ENCODE measurements around the gene TRIM10. TPM values are rescaled to one million over a fixed set of nuclear protein-coding genes. Genes with fewer than 3 reads are reported as not detected.

TRIM10 gene
- total and polyA plus RNA-seq, 2 donors (not counting 1 experiment from before 2014, with no cell fraction given) = not detected

DNA sequence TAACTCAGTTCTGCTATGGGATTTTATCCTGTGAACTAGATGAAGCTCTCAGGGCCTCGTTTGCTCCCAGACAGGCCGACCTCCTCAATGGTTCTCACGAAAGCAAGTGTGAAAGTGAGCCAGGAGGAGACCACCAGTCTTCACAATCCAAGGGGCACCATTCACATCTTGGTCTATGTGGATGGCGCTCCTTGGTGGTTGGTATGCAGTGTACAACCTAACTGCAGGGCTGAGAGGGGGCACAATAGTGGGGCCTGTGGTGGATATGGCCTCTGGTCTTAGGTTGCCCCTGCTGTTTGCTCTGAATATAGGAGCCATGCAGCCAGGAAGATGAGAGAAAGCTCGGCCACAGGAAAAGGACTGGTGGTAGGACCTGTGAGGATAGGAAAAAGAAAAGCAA is 27.5 kb upstream of the TRIM10 start:
- H3K4me2 ChIP-seq (ENCODE audit: extremely low read depth, insufficient read depth, low read length) = no peak overlapping the region
- TF ChIP-seq EZH2 (IDR thresholded peaks at IDR 0.05; ENCODE audit: low read length, missing control alignments) = no peak
- TF ChIP-seq, protein P1, sequence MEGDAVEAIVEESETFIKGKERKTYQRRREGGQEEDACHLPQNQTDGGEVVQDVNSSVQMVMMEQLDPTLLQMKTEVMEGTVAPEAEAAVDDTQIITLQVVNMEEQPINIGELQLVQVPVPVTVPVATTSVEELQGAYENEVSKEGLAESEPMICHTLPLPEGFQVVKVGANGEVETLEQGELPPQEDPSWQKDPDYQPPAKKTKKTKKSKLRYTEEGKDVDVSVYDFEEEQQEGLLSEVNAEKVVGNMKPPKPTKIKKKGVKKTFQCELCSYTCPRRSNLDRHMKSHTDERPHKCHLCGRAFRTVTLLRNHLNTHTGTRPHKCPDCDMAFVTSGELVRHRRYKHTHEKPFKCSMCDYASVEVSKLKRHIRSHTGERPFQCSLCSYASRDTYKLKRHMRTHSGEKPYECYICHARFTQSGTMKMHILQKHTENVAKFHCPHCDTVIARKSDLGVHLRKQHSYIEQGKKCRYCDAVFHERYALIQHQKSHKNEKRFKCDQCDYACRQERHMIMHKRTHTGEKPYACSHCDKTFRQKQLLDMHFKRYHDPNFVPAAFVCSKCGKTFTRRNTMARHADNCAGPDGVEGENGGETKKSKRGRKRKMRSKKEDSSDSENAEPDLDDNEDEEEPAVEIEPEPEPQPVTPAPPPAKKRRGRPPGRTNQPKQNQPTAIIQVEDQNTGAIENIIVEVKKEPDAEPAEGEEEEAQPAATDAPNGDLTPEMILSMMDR (conservative IDR thresholded peaks at IDR 0.05 in 1 of 2, IDR thresholded peaks at IDR 0.05 in 1 of 2; ENCODE audit: low read depth in 1 of 2, low read length in 2 of 2) = no peak
- no peaks in the 10 kb centered on the region for H4K20me1 ChIP-seq (ENCODE audit: control insufficient read depth, extremely low read depth, insufficient read depth, low read length)
- no peak overlapping the region for H3K27ac ChIP-seq (ENCODE audit: insufficient read depth, low read length)
- H3K79me2 ChIP-seq (ENCODE audit: control insufficient read depth, insufficient read depth, low read length) = no peaks in the 10 kb centered on the region
- H3K4me3 ChIP-seq (replicated peaks in 1 of 4; ENCODE audit: control extremely low read depth in 1 of 4, insufficient read depth in 1 of 4, low read depth in 3 of 4, low read length in 4 of 4) = no peak overlapping the region
- H3K9me3 ChIP-seq (ENCODE audit: control insufficient read depth, insufficient read depth, low read depth, low read length) = no peaks in the 10 kb centered on the region
- no peak for DNase-seq (ENCODE audit: low read depth in 2 of 2)
- no peaks in the 10 kb centered on the region for H3K27me3 ChIP-seq (ENCODE audit: control insufficient read depth, insufficient read depth, low read length)
- H3K9ac ChIP-seq (ENCODE audit: insufficient read depth, low read length) = no peak overlapping the region
- peaks cover 11% of the 10 kb centered on the region for H3K36me3 ChIP-seq (ENCODE audit: control insufficient read depth, insufficient read depth, low read length)
- H3K4me1 ChIP-seq (ENCODE audit: control insufficient read depth, extremely low read depth, insufficient read depth, low read length) = no peaks in the 10 kb centered on the region
- H2AFZ ChIP-seq (ENCODE audit: low read length) = no peak overlapping the region

GRCh38 chr6:30185846-30186484 is 25.0 kb upstream of the TRIM10 start:
- Histone ChIP-seq H3K4me1 (ENCODE audit: control insufficient read depth, extremely low read depth, insufficient read depth, low read length) (no peaks in the 10 kb centered on the region), H2AFZ (ENCODE audit: low read length) (no peak overlapping the region), H3K9me3 (ENCODE audit: control insufficient read depth, insufficient read depth, low read depth, low read length) (no peaks in the 10 kb centered on the region), H3K36me3 (ENCODE audit: control insufficient read depth, insufficient read depth, low read length) (peaks cover 9% of the 10 kb centered on the region), H3K27ac (ENCODE audit: insufficient read depth, low read length) (no peak overlapping the region), H3K4me3 (replicated peaks in 1 of 4; ENCODE audit: control extremely low read depth in 1 of 4, insufficient read depth in 1 of 4, low read depth in 3 of 4, low read length in 4 of 4) (no peak overlapping the region), H3K27me3 (ENCODE audit: control insufficient read depth, insufficient read depth, low read length) (no peaks in the 10 kb centered on the region), H3K79me2 (ENCODE audit: control insufficient read depth, insufficient read depth, low read length) (no peaks in the 10 kb centered on the region), H4K20me1 (ENCODE audit: control insufficient read depth, extremely low read depth, insufficient read depth, low read length) (no peaks in the 10 kb centered on the region), H3K9ac (ENCODE audit: insufficient read depth, low read length) (no peak overlapping the region), H3K4me2 (ENCODE audit: extremely low read depth, insufficient read depth, low read length) (no peak overlapping the region)
- DNase-seq (ENCODE audit: low read depth in 2 of 2) = no peak
- TF ChIP-seq, protein P1 (conservative IDR thresholded peaks at IDR 0.05 in 1 of 2, IDR thresholded peaks at IDR 0.05 in 1 of 2; ENCODE audit: low read depth in 1 of 2, low read length in 2 of 2) = no peak
- no peak for TF ChIP-seq EZH2 (IDR thresholded peaks at IDR 0.05; ENCODE audit: low read length, missing control alignments)

GRCh38 chr6:30184417-30185031 is 23.5 kb upstream of the TRIM10 start:
- TF ChIP-seq, protein P1 (conservative IDR thresholded peaks at IDR 0.05 in 1 of 2, IDR thresholded peaks at IDR 0.05 in 1 of 2; ENCODE audit: low read depth in 1 of 2, low read length in 2 of 2) = no peak
- no peak for TF ChIP-seq EZH2 (IDR thresholded peaks at IDR 0.05; ENCODE audit: low read length, missing control alignments)
- DNase-seq (ENCODE audit: low read depth in 2 of 2) = no peak

More at GRCh38 chr6:30184417-30185031, 23.5 kb upstream of the TRIM10 start:
- H3K4me1 ChIP-seq (ENCODE audit: control insufficient read depth, extremely low read depth, insufficient read depth, low read length) = no peaks in the 10 kb centered on the region
- no peaks in the 10 kb centered on the region for H4K20me1 ChIP-seq (ENCODE audit: control insufficient read depth, extremely low read depth, insufficient read depth, low read length)
- no peak overlapping the region for H3K27ac ChIP-seq (ENCODE audit: insufficient read depth, low read length)
- H3K27me3 ChIP-seq (ENCODE audit: control insufficient read depth, insufficient read depth, low read length) = no peaks in the 10 kb centered on the region
- no peaks in the 10 kb centered on the region for H3K79me2 ChIP-seq (ENCODE audit: control insufficient read depth, insufficient read depth, low read length)
- H3K9me3 ChIP-seq (ENCODE audit: control insufficient read depth, insufficient read depth, low read depth, low read length) = no peaks in the 10 kb centered on the region
- no peak overlapping the region for H3K4me3 ChIP-seq (replicated peaks in 1 of 4; ENCODE audit: control extremely low read depth in 1 of 4, insufficient read depth in 1 of 4, low read depth in 3 of 4, low read length in 4 of 4)
- H3K36me3 ChIP-seq (ENCODE audit: control insufficient read depth, insufficient read depth, low read length) = peaks cover 5% of the 10 kb centered on the region
- no peak overlapping the region for H2AFZ ChIP-seq (ENCODE audit: low read length)
- H3K4me2 ChIP-seq (ENCODE audit: extremely low read depth, insufficient read depth, low read length) = no peak overlapping the region
- no peak overlapping the region for H3K9ac ChIP-seq (ENCODE audit: insufficient read depth, low read length)
